Activated T-helper 17 cell treated with anti-CD3 and anti-CD28 coated beads, Interleukin-2, amount 50 U/mL, for 72 hours (primary cell): ENCODE results near the gene STRN3. TPM values are rescaled to one million over a fixed set of nuclear protein-coding genes. Genes with fewer than 3 reads are reported as not detected.
"Not testable (repeated sequence)": the region's sequence is repeated elsewhere in the genome, so short reads cannot be mapped to it uniquely, and the experiment has no call there.

Experiments
- ATAC-seq: fragments of 150-1000 bp; cut with Tn5 transposase; replicated peaks from 2 replicates; pipeline ENCODE4 v1.10.0; 2021; ENCODE audit warnings: mild to moderate bottlenecking, moderate library complexity
- H3K27ac Mint-ChIP-seq: one replicate; pipeline ENCODE4 v1.8.0; 2022; ENCODE audit warnings: mixed read lengths
- H3K27me3 Mint-ChIP-seq: one replicate; pipeline ENCODE4 v1.8.0; 2022; ENCODE audit warnings: mixed read lengths
- H3K36me3 Mint-ChIP-seq: one replicate; pipeline ENCODE4 v1.8.0; 2022; ENCODE audit warnings: low read depth, mild to moderate bottlenecking, mixed read lengths
- H3K4me1 Mint-ChIP-seq: one replicate; pipeline ENCODE4 v1.8.0; 2022; ENCODE audit warnings: mixed read lengths
- H3K4me3 Mint-ChIP-seq: one replicate; pipeline ENCODE4 v1.8.0; 2022; ENCODE audit warnings: mild to moderate bottlenecking, mixed read lengths
- H3K9me3 Mint-ChIP-seq: one replicate; pipeline ENCODE4 v1.8.0; 2022; ENCODE audit warnings: mixed read lengths
- total RNA-seq, 2 donors: library from RNA; stranded (reverse); gene quantifications; one replicate each; pipeline ENCODE4 v1.2.3, GENCODE V29; 2022

Gene STRN3
- total RNA-seq, 2 donors from 2014 or later = 18.6 to 31.1 TPM

GRCh38 chr14:31025367-31026076 lies 657 bp downstream of the STRN3 start, which contains the start of gene AP4S1:
Gene AP4S1, plus strand, starts transcription at chr14:31025649. Its CDS starts 40,548 bp downstream, at chr14:31066197.
- peak within 1 kb of the TSS; percentile 93 for H3K4me3 Mint-ChIP-seq
- peaks cover 40% of the 10 kb centered on the region for H3K36me3 Mint-ChIP-seq
- ATAC-seq = peak; percentile 20
- peak within 1 kb of the TSS; percentile 97 for H3K27ac Mint-ChIP-seq
- H3K27me3 Mint-ChIP-seq = no peaks in the 10 kb centered on the region
- H3K4me1 Mint-ChIP-seq = peaks cover 35% of the 10 kb centered on the region
- no peaks in the 10 kb centered on the region for H3K9me3 Mint-ChIP-seq

DNA sequence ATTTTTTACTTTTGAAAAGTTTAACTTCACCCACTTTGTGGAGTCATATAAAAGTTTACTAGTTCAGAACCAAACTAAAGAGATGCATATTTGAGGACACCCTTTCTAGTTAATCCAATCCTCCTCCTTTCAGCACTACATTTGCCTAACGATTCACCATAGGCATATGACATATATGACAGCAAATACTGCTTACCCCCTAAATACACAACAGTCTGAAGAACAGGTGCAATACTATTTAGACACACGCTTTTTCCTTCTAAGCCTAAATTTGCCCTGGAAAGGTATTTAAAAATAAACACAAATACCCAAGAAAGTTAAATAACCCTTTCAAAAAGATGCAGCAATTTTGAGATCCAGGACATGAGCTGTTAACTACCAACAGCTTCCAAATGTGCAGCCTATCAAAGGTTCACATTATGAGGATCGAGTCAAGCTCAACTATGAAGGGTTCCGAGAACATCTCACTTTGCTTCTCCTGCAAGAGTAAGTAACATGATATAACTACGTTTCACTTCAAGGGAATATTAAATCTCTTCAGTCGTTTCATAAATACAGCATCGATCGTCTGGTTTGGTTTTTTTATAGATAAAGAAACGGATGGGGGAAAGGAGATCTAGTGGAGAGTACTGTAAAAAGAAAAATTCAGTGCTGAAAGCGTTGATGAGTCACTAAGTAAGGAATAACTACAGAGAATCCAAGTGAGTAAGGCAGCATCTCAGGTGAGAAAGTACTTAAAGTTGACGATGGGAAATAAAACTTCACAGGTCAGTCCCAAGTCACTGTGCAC lies 1.4 kb downstream of the STRN3 start:
- peaks cover 42% of the 10 kb centered on the region for H3K36me3 Mint-ChIP-seq
- peaks cover 34% of the 10 kb centered on the region for H3K4me1 Mint-ChIP-seq
- H3K9me3 Mint-ChIP-seq = no peaks in the 10 kb centered on the region
- peak overlapping the region; percentile 90 for H3K27ac Mint-ChIP-seq
- ATAC-seq = peak; percentile 12
- peak overlapping the region; percentile 90 for H3K4me3 Mint-ChIP-seq
- H3K27me3 Mint-ChIP-seq = no peaks in the 10 kb centered on the region

- Mint-ChIP-seq H3K9me3 (no peaks in the 10 kb centered on the region), H3K4me3 (peak overlapping the region; percentile 90), H3K27me3 (no peaks in the 10 kb centered on the region), H3K36me3 (peaks cover 42% of the 10 kb centered on the region), H3K27ac (peak overlapping the region; percentile 44), H3K4me1 (peaks cover 31% of the 10 kb centered on the region)
- no peak for ATAC-seq
These were observed 2.1 kb downstream of the STRN3 start for GRCh38 chr14:31024010-31024480.

DNA sequence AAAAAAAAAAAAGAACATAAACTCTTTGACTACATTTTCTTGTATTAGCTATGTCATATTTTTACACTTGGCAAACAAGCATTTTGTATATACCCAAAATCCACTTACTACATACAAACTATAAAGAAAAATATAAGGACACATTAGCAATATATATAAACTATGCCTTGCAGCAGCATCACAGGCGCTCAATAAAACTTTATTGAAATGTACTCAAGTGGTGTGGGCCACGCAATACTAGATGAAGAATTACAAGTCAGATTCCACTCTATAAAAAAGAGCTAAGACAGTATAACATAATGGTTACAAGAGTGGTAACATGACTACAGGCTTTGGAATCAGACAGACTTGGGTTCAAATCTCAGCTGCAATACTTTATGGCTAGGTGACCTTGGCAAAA lies 3.8 kb downstream of the STRN3 start:
- no peak overlapping the region for H3K4me3 Mint-ChIP-seq
- H3K9me3 Mint-ChIP-seq = no peaks in the 10 kb centered on the region
- H3K4me1 Mint-ChIP-seq = peaks cover 30% of the 10 kb centered on the region
- ATAC-seq = no peak
- no peaks in the 10 kb centered on the region for H3K27me3 Mint-ChIP-seq
- peaks cover 53% of the 10 kb centered on the region for H3K36me3 Mint-ChIP-seq
- H3K27ac Mint-ChIP-seq = no peak overlapping the region

DNA sequence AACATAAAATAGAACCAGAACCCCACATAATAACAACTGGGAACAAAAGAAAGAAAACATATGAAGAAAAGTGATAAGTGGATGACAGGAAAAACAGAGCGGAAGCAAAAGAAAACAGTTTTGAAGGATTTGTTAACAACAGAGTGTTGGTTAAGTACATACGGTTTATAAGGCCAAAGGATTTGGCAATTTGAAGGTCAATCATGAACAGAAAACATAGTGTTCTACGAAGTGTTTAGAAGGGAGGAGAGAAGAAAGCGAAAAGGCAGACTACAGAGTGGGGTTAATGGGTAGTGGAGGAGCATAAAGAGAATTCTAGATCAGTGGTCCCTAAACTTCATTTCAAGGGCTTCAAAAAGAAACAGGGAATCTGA lies 4.6 kb downstream of the STRN3 start:
- no peak for ATAC-seq
- peaks cover 30% of the 10 kb centered on the region for H3K4me1 Mint-ChIP-seq
- H3K27me3 Mint-ChIP-seq = no peaks in the 10 kb centered on the region
- H3K27ac Mint-ChIP-seq = peak overlapping the region; percentile 20
- no peaks in the 10 kb centered on the region for H3K9me3 Mint-ChIP-seq
- no peak overlapping the region for H3K4me3 Mint-ChIP-seq
- peaks cover 49% of the 10 kb centered on the region for H3K36me3 Mint-ChIP-seq

DNA sequence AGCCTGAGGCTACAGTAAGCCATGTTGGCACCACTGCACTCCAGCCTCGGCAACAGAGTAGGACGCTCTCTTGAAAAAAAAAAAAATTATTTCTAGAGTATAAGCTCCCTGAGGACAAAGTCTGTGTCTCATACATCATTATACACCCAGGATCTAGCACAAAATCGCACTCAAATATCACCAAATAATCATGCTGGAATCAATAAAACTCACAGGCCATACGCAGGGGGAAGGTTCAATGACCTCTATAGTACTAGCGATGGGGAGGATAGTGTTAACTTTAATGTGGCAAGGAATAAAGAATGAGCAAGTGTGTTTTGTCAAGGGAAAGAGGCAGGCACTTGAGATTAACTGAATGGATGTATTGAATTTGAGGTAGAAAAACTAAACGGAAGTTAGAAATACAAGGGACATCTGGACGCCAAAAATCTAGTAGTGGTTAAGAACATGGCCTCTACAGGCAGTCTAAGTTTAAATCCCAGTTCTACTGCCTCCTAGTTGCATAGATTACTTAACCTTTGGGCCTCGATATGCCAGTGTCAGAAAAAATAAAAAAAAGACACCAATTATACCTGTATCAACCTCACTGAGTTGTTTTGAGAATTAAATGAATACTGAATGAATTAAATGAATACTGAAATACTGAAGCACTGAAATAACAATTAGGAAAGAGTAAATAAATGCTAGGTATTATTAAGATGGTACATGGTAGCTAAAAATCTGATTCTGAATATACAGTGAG lies 5.2 kb downstream of the STRN3 start:
- H3K4me1 Mint-ChIP-seq = peaks cover 34% of the 10 kb centered on the region
- peak overlapping the region; percentile 20 for H3K27ac Mint-ChIP-seq
- no peaks in the 10 kb centered on the region for H3K9me3 Mint-ChIP-seq
- no peaks in the 10 kb centered on the region for H3K27me3 Mint-ChIP-seq
- ATAC-seq = no peak
- no peak overlapping the region for H3K4me3 Mint-ChIP-seq
- H3K36me3 Mint-ChIP-seq = peaks cover 48% of the 10 kb centered on the region

DNA sequence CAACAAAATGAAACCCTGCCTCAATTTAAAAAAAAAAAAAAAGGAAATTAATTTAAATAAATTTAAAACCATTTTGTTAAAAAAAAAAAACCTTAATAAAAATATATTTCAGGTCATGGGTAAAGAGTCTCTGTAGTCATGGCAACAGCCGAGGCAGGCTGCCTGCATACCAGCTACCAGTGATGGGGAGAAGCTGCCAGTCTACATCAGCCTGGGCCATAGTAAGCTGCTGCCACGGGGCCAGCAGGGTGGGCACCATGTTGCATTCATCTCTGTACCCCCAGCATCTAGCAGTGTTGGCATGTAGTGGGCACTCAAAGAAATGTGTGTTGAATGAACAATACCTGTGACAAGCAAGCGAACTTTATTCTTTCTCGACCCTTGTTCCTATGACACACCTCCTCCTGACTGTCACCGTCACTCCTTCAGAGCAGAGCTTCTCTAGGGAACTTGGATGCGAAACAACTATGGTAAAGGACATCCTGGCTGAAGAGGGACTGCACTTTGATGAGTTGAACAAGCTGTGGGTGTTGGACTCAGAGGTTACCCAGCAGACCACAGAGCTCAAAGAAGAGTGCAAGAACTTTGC lies 8.0 kb downstream of the STRN3 start:
- H3K36me3 Mint-ChIP-seq = peaks cover 37% of the 10 kb centered on the region
- no peak overlapping the region for H3K4me3 Mint-ChIP-seq
- H3K27ac Mint-ChIP-seq = no peak overlapping the region
- H3K9me3 Mint-ChIP-seq = no peaks in the 10 kb centered on the region
- no peak for ATAC-seq
- peaks cover 22% of the 10 kb centered on the region for H3K4me1 Mint-ChIP-seq
- H3K27me3 Mint-ChIP-seq = no peaks in the 10 kb centered on the region

DNA sequence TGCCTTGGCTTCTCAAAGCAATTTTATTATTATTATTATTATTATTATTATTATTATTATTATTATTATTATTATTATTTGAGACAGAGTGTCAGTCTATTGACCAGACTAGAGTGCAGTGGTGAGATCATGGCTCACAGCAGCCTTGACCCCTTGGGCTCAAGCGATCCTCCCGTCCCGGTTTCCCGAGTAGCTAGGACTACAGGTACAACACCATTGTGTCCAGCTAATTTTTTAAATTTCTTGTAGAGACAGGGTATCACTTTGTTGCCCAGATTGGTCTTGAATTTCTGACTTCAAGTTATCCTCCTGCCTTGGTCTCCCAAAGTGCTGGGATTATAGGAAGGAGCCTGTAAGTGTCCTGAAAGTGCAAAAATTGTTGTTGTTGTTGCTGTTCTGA lies 12.3 kb downstream of the STRN3 start:
- H3K36me3 Mint-ChIP-seq = peaks cover 28% of the 10 kb centered on the region
- H3K27ac Mint-ChIP-seq = no peak overlapping the region
- no peaks in the 10 kb centered on the region for H3K9me3 Mint-ChIP-seq
- H3K27me3 Mint-ChIP-seq = no peaks in the 10 kb centered on the region
- H3K4me3 Mint-ChIP-seq = no peak overlapping the region
- H3K4me1 Mint-ChIP-seq = peaks cover 11% of the 10 kb centered on the region
- no peak for ATAC-seq

DNA sequence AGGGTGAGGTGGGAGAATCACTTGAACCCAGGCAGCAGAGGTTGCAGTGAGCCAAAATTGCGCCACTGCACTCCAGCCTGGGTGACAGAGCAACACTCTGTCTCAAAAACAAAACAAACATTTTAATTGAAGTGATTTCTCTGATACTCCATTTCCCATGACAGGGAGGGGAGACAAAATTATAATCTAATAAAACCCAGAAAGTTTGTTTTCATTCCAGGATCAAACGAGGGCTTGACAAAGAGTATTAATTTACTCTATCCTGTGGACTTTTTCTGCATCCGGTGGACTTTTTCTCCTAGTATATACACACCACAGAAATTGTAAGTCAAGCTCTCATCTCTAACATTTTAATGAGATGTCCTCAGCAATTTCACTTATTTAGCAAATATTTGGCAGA lies 15.2 kb downstream of the STRN3 start:
- Mint-ChIP-seq H3K36me3 (peaks cover 31% of the 10 kb centered on the region), H3K4me3 (no peak overlapping the region), H3K9me3 (no peaks in the 10 kb centered on the region), H3K27me3 (no peaks in the 10 kb centered on the region), H3K4me1 (peaks cover 4% of the 10 kb centered on the region), H3K27ac (no peak overlapping the region)
- no peak for ATAC-seq

- no peak for ATAC-seq
- Mint-ChIP-seq H3K27ac (no peak overlapping the region), H3K27me3 (no peaks in the 10 kb centered on the region), H3K4me3 (no peak overlapping the region), H3K4me1 (no peaks in the 10 kb centered on the region), H3K36me3 (peaks cover 40% of the 10 kb centered on the region), H3K9me3 (no peaks in the 10 kb centered on the region)
These were observed 16.2 kb downstream of the STRN3 start for GRCh38 chr14:31009836-31010574.

DNA sequence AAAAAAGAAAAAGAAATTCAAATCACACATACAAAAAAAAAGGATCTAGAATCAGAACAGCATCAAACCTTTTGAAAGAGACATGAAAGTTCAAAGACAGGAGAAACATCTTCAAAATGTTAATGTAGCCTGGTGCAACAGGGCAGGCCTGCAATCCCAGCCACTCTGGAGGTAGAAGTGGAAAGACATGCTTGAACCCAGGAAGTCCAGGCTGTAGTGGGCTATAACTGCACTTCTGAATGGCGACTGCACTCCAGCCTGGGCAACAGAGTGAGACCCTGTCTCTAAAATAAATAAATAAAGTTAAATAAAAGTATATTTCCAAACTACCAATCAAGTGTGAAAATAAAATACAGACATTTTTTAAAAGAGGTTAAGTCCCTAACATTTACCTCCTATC lies 19.5 kb downstream of the STRN3 start:
- Mint-ChIP-seq H3K4me3 (no peak overlapping the region), H3K9me3 (no peaks in the 10 kb centered on the region), H3K27me3 (no peaks in the 10 kb centered on the region), H3K27ac (peak overlapping the region; percentile 17), H3K4me1 (peaks cover 6% of the 10 kb centered on the region), H3K36me3 (peaks cover 40% of the 10 kb centered on the region)
- ATAC-seq = no peak

DNA sequence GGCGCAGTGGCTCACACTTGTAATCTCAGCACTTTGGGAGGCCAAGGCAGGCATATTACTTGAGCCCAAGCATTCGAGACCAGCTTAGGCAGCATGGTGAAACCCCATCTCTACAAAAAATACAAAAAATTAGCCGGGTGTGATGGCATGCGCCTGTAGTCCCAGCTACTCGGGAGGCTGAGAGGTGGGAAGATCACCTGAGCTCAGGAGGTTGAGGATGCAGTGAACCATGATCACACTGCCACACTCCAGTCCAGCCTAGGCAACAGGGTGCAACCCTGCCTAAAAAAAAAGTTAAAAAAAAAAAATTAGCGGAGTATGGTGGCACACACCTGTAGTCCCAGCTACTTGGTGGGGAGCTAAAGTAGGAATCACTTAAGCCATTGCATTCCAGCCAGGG lies 22.2 kb downstream of the STRN3 start:
- H3K27me3 Mint-ChIP-seq, H3K9me3 Mint-ChIP-seq, H3K4me3 Mint-ChIP-seq, H3K27ac Mint-ChIP-seq, ATAC-seq: not testable (repeated sequence)
- H3K4me1 Mint-ChIP-seq = peaks cover 11% of the 10 kb centered on the region
- H3K36me3 Mint-ChIP-seq = peaks cover 67% of the 10 kb centered on the region

- ATAC-seq = no peak
- Mint-ChIP-seq H3K27me3 (no peaks in the 10 kb centered on the region), H3K36me3 (peaks cover 74% of the 10 kb centered on the region), H3K9me3 (no peaks in the 10 kb centered on the region), H3K27ac (no peak overlapping the region), H3K4me1 (peaks cover 11% of the 10 kb centered on the region), H3K4me3 (no peak overlapping the region)
These were observed 22.9 kb downstream of the STRN3 start for GRCh38 chr14:31003284-31003683.

GRCh38 chr14:31001339-31001658 lies 24.9 kb downstream of the STRN3 start:
- H3K4me3 Mint-ChIP-seq = no peak overlapping the region
- H3K27me3 Mint-ChIP-seq = no peaks in the 10 kb centered on the region
- H3K36me3 Mint-ChIP-seq = peaks cover 63% of the 10 kb centered on the region
- H3K4me1 Mint-ChIP-seq = peaks cover 11% of the 10 kb centered on the region
- no peaks in the 10 kb centered on the region for H3K9me3 Mint-ChIP-seq
- ATAC-seq = no peak
- no peak overlapping the region for H3K27ac Mint-ChIP-seq
